Activated effector memory CD4-positive, alpha-beta T cell treated with anti-CD3 and anti-CD28 coated beads, Interleukin-2, amount 50 U/mL, for 16 hours (primary cell): ENCODE results near the gene NXPH4.

Experiments
- DNase-seq: peaks from one replicate; pipeline ENCODE4 v3.0.0-alpha.2; 2020

Gene NXPH4

GRCh38 chr12:57185403-57185802, 31.2 kb upstream of the NXPH4 start:
- DNase-seq, result no peak

GRCh38 chr12:57185906-57186508, 30.6 kb upstream of the NXPH4 start:
- DNase-seq, result no peak

- no peak for DNase-seq
Measured at GRCh38 chr12:57187222-57188089, 29.1 kb upstream of the NXPH4 start.

GRCh38 chr12:57188090-57188425, 28.5 kb upstream of the NXPH4 start:
- no peak for DNase-seq

- no peak for DNase-seq
Measured at GRCh38 chr12:57190037-57190436, 26.6 kb upstream of the NXPH4 start.

- DNase-seq, result no peak
Measured at GRCh38 chr12:57190821-57191220, 25.8 kb upstream of the NXPH4 start.

- DNase-seq, result no peak
Measured at GRCh38 chr12:57191410-57191809, 25.2 kb upstream of the NXPH4 start.

GRCh38 chr12:57192920-57193319, 23.7 kb upstream of the NXPH4 start:
- no peak for DNase-seq

- DNase-seq, result no peak
Measured at GRCh38 chr12:57193706-57194245, 22.8 kb upstream of the NXPH4 start.

GRCh38 chr12:57194253-57194652, 22.3 kb upstream of the NXPH4 start:
- DNase-seq, result no peak

- DNase-seq, result no peak
Measured at GRCh38 chr12:57195186-57195585, 21.4 kb upstream of the NXPH4 start.

- no peak for DNase-seq
Measured at GRCh38 chr12:57195611-57196371, 20.8 kb upstream of the NXPH4 start.

GRCh38 chr12:57196439-57196838, 20.2 kb upstream of the NXPH4 start:
- no peak for DNase-seq

GRCh38 chr12:57196956-57197355, 19.6 kb upstream of the NXPH4 start:
- DNase-seq, result no peak

GRCh38 chr12:57198329-57198728, 18.3 kb upstream of the NXPH4 start:
- no peak for DNase-seq

GRCh38 chr12:57199191-57199590, 17.4 kb upstream of the NXPH4 start:
- no peak for DNase-seq

GRCh38 chr12:57200497-57200896, 16.1 kb upstream of the NXPH4 start:
- no peak for DNase-seq

- DNase-seq, result no peak
Measured at GRCh38 chr12:57201219-57201618, 15.4 kb upstream of the NXPH4 start.

- DNase-seq, result no peak
Measured at GRCh38 chr12:57201631-57202030, 15.0 kb upstream of the NXPH4 start.

GRCh38 chr12:57202321-57202720, 14.3 kb upstream of the NXPH4 start:
- DNase-seq, result no peak

- no peak for DNase-seq
Measured at GRCh38 chr12:57203201-57203600, 13.4 kb upstream of the NXPH4 start.

GRCh38 chr12:57203791-57204190, 12.8 kb upstream of the NXPH4 start:
- DNase-seq, result no peak

- DNase-seq, result no peak
Measured at GRCh38 chr12:57204454-57204853, 12.1 kb upstream of the NXPH4 start.

GRCh38 chr12:57205186-57205585, 11.4 kb upstream of the NXPH4 start:
- no peak for DNase-seq
